GM21576 (cell line): ENCODE data around the gene PROM2.

Experiments
- ATAC-seq: cut with Tn5 transposase; IDR thresholded peaks from one replicate; pipeline ENCODE4 v1.9.1; 2021; ENCODE audit warnings: mild to moderate bottlenecking, moderate library complexity; ENCODE audit not compliant: unreplicated experiment

The PROM2 gene

DNA sequence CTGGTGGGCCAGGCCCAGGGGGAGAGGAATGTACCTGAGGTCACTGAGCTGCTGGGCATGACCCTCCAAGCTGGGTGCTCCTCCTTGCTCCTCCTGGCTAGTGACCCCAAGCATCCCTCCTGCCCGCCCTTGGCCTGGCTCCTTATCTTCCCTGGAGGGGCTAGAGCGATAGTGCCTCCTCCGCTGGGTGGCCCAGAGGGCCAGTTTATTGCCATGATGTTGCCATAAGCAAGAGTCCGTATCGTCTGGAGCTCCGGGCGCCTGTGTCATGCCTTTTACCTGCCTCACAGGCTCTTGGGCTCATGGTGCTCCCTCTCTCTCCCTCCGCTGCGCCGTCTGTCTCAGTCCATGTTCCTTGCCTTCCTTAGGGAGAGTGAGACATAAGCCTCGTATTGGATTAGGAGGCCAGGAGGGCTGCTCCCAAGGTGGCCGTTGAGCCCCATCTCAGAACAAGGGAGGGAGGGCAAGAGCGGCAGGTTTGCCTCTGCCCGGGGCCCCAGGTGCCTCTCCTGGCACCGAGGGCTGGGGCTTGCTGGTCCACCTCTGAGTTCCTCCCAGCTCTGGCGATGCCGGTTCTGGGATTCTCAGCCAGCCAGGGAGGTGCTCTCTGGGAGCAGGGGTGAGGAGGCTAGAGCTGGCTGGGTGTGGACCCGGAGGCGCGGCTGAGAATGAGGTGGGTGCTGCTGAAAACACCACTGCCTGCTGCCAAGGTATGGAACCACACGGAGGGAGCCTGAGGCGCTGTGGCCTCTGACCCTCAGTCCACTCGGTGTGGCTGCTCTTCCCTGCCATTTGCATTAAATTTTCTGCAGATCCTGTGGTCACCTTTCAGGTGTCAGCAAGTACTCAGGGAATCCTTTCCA is 45.5 kb downstream of the PROM2 start:
- no peak for ATAC-seq

DNA sequence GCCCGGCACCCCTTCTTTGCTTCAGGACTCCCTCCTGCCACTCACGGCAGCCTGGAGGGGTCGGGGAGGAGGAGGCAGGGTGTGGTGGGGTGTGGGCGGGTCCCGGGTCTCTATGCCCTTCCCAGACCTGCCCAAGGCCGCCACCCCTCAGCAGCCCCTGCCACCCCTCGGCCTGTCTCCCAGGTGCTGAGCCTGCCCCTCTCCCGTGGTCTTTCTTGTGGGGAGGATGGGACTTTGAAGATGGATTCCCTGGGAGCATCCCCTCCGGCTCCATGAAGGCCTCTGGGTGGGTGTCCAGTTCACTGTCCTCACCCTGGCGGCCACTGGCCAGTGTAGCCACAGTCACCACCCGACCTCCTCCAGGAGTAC is 46.1 kb downstream of the PROM2 start:
- no peak for ATAC-seq

DNA sequence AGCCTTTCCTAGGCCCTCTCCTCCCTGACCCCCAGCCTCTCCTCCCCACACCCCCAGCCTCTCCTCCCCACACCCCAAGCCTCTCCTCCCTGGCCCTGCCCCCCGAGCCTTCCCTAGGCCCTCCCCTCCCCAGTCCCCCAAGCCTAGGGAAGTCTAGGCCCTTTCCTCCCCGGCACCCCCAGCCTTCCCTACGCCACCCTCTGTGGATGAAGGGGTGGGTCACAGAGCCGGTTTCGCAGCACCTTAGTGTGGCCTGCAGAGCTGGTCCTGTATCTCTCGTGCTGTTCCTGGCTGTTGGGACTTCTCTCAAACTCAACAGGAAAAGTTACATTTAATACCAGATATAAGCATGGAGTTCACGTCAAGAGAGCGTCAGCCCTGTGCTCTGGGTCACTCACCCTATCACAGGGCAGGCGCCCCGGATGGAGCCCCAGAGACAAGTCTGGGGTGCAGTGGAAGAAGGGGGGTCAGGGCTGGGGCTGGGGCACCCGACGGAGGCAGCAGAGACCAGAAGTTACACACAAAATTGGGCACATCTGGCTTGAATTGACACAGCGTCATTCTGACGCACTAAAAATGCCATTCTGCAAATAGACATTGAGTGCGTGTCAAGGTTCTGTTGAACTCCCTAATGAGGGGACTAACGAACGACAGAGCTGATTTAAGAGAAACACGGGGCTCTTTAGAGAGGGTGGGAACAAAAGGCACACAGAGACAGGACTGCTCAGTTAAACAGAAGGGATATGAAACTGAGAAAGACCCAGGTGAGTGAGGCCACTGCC is 46.9 kb downstream of the PROM2 start:
- ATAC-seq: no peak

DNA sequence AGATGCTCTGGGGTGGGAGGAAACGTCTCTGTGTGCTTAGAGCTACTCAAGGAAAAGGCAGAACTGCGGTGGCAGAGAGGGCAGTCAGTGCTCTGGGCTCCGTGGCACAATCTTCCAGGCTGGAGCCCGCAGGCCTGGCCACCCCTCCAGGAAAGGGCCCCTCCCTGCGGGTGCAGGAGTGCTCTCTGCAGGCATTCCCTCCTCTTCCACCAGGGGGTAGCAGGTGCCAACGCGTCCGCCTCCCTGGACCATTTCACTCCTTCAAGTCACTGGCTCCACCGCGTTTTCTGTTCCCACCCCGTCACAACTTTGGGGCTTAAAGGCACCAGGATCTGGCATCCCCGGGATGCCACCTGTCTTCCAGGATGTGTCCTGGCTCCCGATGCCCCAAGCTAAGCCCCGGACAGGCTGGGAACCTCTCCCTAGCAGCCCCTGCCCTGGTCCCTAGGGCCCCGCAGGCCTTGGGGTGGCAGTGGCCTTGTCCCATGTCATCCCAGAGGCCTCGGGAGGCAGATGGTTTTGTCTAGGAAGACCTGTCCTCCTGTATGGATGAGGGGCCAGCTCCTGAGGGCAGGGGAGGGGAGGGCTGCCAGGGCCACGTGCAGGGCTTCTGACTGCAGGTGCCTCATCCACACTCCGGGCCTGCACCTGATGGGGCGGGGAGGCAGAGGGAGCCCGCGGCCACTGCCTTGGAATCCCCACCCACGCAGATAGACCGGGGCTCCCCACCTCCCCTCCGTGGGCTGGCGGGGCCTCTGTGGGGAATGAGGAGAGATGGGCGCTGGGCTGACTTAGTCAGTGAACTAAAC is 49.3 kb downstream of the PROM2 start:
- no peak for ATAC-seq

DNA sequence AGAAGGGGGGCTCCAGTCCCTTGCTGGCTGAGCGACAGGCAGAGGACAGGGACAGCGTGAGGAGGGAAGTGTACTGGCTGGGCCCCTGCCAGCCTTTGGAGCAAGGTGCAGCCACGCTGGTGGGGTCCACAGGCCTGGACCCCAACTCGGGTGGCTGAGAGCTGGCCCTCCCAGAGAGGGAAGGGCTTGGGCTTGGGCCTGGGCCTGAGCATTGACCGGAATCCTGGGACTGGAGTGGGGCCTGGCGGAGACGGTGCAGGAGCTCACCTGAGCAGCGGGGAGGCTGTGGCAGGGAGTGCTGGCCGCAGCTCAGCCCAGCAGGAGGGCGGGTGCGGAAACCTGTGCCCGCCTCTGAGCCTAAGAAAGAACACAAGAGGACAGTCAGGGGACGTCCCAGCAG is 50.8 kb downstream of the PROM2 start:
- no peak for ATAC-seq

DNA sequence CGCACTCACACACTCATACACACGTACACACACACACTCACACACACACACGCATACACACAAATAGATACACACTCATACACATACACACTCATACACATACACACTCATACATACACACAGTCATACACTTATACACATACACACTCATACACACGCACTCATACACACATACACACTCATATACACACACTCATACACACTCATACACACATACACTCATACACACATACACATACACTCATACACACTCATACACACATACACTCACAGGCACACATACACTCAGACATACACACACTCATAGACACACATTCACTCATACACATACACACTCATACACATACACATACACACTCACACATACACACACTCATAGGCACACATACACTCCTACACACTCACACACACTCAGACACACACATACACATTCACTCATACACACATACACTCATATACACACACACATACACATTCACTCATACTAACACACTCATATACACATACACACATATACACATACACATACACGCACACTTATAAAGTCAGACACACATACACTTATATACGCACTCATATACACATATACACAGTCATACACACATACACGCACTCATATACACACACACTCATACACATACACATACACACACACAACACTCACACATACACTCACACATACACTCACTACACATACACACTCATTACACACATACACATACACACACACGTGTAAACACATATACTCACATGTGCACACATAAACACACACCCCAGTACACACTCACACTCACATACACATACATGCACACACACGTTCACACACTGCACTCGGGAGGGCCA is 51.6 kb downstream of the PROM2 start:
- no peak for ATAC-seq

DNA sequence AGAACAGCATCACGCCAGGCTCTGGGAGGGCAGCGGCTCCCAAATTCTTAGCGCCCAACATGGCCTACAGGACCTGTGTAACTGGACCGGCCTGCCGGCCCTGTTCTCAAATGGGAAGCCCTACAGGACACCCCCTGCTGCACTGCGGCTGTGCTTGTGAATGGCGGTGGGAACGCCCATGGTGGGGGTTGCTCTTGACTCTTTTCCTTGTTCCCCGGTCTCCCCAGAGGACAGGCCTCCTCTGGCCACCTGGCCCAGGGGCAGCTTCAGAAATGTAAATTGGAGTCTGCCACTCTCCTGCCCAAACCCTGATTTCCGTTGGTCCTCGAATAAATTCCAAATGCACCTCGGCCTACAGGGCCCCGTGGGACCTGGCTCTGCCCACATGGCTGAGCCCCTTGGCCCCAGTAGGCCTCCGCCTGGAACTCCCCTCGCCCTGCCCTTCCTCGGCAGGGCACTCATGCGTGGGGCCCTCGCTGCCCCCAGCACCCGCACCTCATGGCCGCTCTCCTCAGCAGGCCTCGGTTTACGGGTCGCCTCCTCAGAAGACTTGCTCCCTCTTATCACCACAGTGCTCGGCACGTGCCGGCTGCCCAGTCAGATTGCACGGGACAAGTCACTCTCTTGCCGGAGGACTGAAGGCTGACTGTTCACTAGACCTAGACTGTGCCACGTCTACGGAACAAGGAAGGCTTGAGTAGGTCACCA is 52.3 kb downstream of the PROM2 start:
- ATAC-seq: no peak

DNA sequence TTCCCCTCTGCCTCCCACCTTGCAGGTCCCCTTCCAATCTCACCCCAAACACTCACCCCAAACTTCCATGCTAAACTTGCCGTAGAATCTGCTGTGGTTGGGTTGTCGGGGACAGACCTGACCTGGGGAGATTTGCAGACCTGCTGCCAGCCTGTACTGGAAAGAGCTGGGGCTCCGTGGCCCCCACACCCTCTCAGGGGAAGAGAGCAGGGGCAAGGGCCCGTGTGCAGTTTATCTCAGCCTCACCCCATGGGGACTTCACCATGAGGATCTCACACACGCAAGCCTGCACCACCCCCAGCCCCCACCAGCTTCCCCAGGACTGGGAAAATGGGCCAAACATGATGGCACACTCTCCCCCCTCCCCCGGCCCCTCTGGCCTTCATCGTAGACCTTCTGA is 53.6 kb downstream of the PROM2 start:
- ATAC-seq: no peak

DNA sequence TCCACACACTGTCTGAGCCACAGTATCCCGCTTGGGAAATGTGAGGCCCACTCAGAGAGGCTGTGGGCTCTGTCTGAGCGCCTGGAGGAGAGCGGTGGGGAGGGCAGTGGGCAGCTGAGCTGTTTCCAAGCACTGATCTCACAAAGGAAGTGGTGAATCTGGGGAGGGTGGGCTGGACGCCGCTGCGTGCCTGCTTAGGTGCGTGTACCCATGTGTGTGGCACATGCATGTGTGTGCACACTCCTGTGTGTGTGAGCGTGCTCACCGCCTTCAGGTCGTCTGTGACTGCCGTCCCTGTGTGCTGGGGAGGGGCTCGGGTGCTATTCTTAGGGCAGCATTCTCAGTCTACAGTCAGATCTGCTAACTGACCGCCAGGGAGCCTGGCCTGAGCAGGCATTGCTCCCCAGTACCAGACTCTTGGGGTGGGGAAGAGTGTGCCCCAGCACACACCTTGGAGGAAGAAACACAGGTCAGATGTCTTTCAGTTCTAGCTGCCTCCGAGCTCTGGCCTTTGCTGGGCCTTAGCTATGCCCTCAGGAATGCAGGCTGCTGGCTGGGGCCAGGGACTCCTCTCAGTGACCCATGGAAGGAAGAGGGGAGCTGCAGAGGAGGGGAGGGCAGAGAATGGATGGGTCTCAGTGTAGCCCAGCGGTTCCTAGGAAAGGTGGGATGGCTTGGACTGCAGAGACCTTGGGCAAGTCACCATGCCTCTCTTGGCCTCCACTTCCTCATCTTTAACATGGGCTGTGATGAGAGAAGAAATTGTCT is 54.3 kb downstream of the PROM2 start:
- ATAC-seq: no peak

DNA sequence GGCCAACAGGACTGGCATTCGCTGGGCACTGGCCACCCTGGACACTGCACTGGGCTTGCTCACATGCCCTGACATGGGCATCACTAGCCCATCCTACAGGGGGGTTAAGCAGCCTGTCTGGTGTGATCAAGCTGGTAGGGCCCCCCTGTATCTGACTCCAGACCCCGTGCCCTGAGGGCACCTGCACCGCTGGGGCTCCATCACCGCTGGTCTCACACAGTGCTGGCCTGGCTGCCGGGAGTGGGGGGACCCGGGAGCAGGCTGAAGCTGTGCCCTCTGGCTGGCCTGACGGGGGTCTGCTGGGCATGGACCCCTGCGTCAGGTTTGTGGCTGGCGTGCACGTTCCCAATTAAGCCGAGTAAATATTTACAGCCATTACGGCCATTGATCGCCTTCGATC is 55.2 kb downstream of the PROM2 start:
- no peak for ATAC-seq

DNA sequence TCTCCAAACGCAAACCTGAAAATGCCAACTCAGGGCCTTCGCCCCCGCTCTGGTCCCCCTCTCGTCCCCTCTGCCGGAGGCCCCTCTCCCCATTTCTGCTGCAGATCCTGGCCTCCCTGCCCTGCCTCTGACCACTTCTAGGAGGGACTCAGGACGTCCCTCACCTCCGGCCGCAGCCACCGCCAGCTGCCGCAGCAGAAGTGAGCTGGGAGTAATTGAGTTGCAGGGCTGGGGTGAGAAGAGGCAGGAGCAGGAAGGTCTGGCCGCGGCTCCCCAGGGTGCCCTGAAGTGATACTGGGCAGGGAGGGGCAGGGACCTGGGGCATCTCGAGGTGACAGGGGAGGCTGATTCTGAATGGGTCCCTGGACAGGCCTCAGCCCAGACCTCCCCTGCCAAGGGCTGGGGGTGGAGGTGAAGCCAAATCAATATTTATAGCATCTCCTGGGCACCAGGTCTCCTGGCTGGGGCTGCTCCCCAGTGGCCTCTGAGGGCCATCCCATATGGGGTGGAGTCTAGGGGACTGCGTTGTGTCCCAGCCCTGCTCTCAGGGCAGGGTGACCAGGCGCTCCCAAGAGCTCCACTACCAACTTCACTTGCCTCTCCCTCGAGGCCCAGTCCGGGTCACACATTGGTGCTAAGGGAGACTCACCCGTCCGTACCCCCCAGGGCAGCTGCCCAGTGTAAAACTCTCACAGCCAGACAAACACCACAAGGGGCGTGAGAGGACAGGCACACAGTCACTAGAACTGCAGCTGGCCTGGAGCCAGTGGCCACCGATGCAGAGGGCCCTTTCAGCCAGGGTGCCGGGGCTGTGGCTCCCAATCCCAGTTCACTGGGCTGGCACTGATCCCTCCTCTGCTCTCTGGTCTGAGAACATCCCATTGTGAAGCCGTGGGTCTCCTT is 55.9 kb downstream of the PROM2 start:
- ATAC-seq: no peak

DNA sequence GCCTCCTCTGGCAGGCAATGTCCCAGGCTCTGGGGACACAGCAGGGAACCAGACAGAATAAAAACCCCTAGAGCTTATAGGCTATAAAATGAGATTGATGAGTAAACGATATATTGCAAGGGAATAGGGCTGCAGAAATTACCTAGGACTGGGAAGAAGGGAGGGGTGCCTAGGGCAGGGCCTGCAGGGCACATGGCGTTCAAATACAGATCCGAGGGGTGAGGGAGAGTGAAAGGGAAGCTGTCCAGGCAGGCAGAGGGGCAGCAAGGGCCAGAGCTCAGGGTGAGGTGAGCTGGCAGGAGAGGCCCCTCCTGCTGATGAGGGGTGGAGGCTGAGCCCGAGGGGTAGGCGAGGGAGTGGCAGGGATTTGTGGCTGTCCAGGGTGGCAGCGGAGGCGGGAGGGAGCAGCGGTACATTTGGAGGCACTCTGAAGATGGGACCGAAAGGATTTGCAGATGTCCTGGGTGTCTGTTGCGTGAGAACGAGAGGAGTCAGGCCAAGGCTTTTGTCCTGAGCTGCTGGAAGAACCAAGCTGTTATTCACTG is 56.6 kb downstream of the PROM2 start:
- no peak for ATAC-seq

DNA sequence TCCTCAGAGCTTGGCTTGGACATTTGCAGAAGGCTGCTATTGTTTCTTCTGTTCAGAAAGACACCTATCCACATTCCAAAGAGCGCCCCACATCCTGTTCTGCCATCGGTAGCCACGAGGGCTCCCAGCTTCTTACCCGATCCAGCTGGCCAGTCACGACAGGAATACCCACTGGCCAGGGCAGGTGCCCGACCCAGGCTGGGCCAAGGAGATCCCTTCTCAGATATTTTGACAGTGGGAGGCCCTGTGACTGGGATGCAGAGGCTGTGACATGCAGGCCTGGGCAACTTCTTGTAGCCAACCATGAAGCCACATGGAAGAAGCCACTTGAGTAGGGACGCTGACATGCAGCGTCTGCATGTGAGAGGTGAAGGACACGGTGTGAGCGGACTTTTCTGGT is 57.4 kb downstream of the PROM2 start:
- ATAC-seq: no peak

DNA sequence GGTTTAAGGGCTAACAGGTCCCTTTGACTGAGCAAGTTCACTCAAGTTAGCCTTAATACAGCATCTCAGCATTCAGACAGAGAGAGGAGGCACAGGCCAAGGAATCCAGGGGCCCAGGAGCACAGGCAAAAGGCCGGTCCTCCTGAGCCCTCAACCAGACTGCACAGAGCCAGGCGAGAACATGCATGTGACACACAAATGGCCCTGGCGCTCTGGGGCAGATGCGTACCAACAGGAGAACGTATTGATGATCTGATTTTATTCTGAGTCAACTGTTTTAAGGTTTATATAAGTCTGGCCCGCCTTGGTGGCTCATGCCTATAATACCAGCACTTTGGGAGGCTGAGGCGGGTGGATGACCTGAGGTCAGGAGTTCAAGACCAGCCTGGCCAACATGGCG is 57.8 kb downstream of the PROM2 start:
- no peak for ATAC-seq

DNA sequence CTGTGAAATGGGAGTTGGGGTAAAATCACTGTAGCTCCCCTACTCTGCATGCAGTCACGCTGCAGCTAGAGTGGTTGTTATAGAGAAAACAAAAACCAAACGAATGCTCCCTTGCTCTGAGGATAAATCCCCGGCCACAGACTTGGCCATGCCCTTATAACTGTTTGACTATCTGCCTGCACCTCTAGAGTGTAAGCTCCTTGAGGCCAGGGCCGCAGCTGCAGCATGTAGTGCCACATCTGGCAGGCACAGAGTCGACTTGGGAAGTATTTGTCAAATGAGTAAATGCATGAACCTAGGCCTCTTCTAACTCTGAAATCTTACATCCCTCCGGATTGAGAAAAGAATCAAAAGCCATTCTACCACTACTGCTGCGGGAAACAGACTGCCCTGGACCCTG is 58.8 kb downstream of the PROM2 start:
- ATAC-seq: no peak

DNA sequence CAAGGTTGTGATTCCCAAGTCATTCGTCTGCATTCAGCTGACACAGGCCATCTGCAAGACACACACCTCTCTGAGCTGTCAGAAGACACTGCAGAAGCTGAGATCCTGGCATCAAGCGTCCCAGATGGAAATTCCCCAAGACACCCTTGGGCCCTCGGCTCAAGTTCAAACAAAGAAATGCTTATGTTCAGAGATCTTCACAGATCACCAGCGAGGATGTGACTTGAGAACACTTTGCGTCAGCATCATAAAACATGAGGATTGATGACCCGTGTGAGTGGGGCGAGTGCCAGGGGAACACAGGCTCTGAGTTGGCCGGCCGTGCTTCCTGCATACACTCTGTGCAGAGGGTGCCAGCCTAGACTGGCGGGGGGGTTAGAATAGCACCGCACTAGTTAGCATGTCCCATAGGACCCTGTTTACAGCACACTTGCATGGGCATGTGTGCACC is 59.7 kb downstream of the PROM2 start:
- ATAC-seq: no peak

DNA sequence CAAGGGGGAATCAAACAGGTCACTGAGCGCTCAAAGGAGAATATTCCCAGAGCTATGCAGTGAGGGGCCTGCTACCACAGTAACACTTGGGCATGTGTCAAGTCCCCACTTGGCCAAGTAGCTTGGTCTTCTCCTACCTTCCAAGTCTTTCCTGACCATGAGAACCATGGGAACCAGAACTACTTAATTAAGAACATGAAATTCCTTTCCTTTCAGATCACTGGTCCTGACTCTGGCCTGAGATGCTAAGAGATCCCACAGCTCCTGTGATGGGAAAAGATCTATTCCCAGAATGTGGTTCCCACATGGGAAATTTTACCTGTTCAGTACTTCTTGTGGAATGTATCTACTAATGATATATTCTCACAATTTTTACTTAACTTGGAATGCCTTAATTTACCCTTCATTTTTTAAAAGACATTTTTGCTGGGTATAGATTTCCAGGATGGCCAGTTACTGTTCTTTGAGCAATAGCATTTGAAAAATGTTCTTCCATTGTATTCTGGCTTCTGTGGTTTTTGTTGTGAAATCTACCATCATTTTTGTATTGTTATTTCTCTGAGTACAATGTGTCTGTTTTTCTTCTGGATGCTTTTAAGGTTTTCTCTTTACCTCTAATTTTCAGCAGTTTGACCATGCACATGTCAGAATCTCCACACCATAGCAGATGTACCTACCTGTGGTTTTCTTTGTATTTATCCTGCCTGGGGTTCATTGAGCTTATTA is 60.8 kb downstream of the PROM2 start:
- ATAC-seq: no peak
